ENCODE results near the gene FBXW11. TPM values are rescaled to one million over a fixed set of nuclear protein-coding genes. Genes with fewer than 3 reads are reported as not detected.

Gene FBXW11
- total RNA-seq: 10 to 100 TPM; 41.1 to 49.7 (median 43.0) TPM

DNA sequence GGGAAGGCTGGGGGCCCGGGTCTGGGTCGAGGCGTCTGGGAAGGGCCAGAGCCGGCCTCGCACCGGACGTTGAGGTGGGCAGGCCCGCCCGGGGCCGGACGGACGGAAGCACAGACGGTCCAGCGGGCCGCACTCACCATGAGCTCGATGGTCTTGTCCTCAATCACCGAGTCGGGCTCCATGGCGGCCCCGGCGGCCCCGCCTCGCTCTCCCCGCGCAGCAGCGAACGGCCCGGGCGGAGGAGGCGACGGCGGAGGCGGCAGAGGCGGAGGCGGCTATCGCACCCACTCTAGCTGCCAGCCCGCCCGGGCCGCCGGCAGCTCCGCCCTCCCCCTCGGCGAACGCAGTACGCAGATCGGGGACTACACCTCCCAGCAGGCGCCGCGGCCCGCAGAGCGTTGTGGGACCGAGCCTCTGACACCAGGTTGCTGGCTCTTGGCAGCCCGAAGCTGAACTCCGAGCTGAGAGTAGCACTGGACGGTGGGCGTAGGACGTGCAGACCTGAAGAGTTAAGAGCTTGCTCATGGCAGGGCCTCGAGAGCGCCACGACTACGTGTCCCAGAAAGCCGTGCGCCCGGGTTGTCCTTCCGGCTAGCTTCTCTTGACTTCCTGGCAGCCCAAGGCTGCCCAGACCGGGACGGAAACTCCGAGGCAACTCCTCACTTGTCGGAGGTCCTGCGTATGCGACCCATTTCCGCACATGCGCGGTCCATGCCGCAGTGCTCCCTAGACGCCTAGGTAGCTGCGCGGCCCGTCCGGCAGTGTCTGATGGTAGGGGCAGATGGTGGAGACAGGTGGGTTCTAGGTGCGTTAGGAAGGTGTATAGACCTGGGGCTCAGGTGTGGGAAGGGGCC, at the start of gene FBXW11:
TSS of gene FBXW11 (minus strand) at position 318 of the 854 bp plus-strand sequence. CDS start at position 182, 136 bp downstream.
- Histone ChIP-seq H3K4me3 (peak within 1 kb of the TSS; percentile 91), H3K4me1 (peaks cover 46% of the 10 kb centered on the region), H3K36me3 (no peaks in the 10 kb centered on the region), H3K27ac (peak within 1 kb of the TSS; percentile 96), H3K9me3 (no peaks in the 10 kb centered on the region), H3K27me3 (no peaks in the 10 kb centered on the region)
- WGBS: 0% methylated on average over 13 of the region's 81 CpGs
- TF ChIP-seq, protein P1, sequence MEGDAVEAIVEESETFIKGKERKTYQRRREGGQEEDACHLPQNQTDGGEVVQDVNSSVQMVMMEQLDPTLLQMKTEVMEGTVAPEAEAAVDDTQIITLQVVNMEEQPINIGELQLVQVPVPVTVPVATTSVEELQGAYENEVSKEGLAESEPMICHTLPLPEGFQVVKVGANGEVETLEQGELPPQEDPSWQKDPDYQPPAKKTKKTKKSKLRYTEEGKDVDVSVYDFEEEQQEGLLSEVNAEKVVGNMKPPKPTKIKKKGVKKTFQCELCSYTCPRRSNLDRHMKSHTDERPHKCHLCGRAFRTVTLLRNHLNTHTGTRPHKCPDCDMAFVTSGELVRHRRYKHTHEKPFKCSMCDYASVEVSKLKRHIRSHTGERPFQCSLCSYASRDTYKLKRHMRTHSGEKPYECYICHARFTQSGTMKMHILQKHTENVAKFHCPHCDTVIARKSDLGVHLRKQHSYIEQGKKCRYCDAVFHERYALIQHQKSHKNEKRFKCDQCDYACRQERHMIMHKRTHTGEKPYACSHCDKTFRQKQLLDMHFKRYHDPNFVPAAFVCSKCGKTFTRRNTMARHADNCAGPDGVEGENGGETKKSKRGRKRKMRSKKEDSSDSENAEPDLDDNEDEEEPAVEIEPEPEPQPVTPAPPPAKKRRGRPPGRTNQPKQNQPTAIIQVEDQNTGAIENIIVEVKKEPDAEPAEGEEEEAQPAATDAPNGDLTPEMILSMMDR (IDR thresholded peaks at IDR 0.05): no peak
- peak; percentile 56 to 82 for TF ChIP-seq POLR2A (IDR thresholded peaks at IDR 0.05)
- peak; percentile 44 to 67 (median 56) for TF ChIP-seq POLR2AphosphoS5 (IDR thresholded peaks at IDR 0.05)
- no peak for TF ChIP-seq EP300 (IDR thresholded peaks at IDR 0.05)
- DNase-seq (ENCODE audit: low spot score in 2 of 2): peak; percentile 96 to 97

GRCh38 chr5:172055996-172056395, 49.6 kb upstream of the FBXW11 start:
- H3K36me3 ChIP-seq: peaks cover 61% of the 10 kb centered on the region
- H3K4me1 ChIP-seq: peaks cover 4% of the 10 kb centered on the region
- WGBS: 98% methylated on average over 3 of the region's 3 CpGs
- H3K27ac ChIP-seq: no peak overlapping the region
- no peaks in the 10 kb centered on the region for H3K9me3 ChIP-seq
- no peaks in the 10 kb centered on the region for H3K27me3 ChIP-seq
- H3K4me3 ChIP-seq: no peak overlapping the region
- no peak for DNase-seq (ENCODE audit: low spot score in 2 of 2)
- TF ChIP-seq, protein P1 (IDR thresholded peaks at IDR 0.05): no peak
- TF ChIP-seq EP300 (IDR thresholded peaks at IDR 0.05): no peak
- no peak for TF ChIP-seq POLR2AphosphoS5 (IDR thresholded peaks at IDR 0.05)
- TF ChIP-seq POLR2A (IDR thresholded peaks at IDR 0.05): no peak

DNA sequence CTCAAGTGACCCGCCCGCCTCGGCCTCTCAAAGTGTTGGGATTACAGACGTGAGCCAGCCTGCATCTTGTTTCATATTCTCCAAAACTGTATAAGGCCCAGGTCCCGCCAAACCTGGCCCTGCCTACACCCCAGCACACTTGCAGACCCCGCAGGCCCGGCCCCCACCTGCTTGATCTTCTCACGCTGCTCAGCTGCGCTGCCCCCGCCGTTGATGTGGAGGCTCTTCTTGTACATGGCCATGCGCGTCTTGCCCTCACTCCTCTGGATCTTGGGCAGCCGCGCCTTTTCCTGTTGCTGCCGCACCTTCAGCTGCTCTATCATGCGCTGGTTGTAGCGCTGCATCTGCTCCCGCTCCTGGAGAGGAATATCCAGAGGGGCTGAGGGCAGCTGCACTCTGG, 49.0 kb upstream of the FBXW11 start:
- TF ChIP-seq POLR2AphosphoS5 (IDR thresholded peaks at IDR 0.05): no peak
- TF ChIP-seq EP300 (IDR thresholded peaks at IDR 0.05): no peak
- no peak for TF ChIP-seq POLR2A (IDR thresholded peaks at IDR 0.05)
- TF ChIP-seq, protein P1 (IDR thresholded peaks at IDR 0.05): no peak
- Histone ChIP-seq H3K4me1 (peaks cover 4% of the 10 kb centered on the region), H3K4me3 (no peak overlapping the region), H3K36me3 (peaks cover 58% of the 10 kb centered on the region), H3K27ac (no peak overlapping the region), H3K27me3 (no peaks in the 10 kb centered on the region), H3K9me3 (no peaks in the 10 kb centered on the region)
- no peak for DNase-seq (ENCODE audit: low spot score in 2 of 2)
- WGBS: 93% methylated on average over 19 of the region's 19 CpGs

- Histone ChIP-seq H3K9me3 (no peaks in the 10 kb centered on the region), H3K4me1 (peaks cover 4% of the 10 kb centered on the region), H3K36me3 (peaks cover 64% of the 10 kb centered on the region), H3K27me3 (no peaks in the 10 kb centered on the region), H3K4me3 (no peak overlapping the region), H3K27ac (no peak overlapping the region)
- 88% methylated on average over 11 of the region's 11 CpGs for WGBS
- DNase-seq (ENCODE audit: low spot score in 2 of 2): no peak
- TF ChIP-seq, protein P1 (IDR thresholded peaks at IDR 0.05): no peak
- TF ChIP-seq POLR2A (IDR thresholded peaks at IDR 0.05) (no peak), POLR2AphosphoS5 (IDR thresholded peaks at IDR 0.05) (no peak), EP300 (IDR thresholded peaks at IDR 0.05) (no peak)
Measured at GRCh38 chr5:172054611-172055153, 48.2 kb upstream of the FBXW11 start.

All from suprapubic skin (tissue), 4 donors.